Suprapubic skin (tissue), 3 donors: Measurements from ENCODE around the gene IARS2.

Experiments
- EP300 ChIP-seq: sonication (generic); formaldehyde crosslinking; IDR thresholded peaks from one replicate; pipeline ENCODE4 v1.6.1; 2017; ENCODE audit warnings: antibody characterized with exemption
- POLR2A ChIP-seq, 2 donors: fragments of 450-650 bp; IDR thresholded peaks; one replicate each; pipeline ENCODE4 v1.6.1; 2017; ENCODE audit warnings: antibody characterized with exemption in 2 of 2, mild to moderate bottlenecking in 2 of 2, moderate library complexity in 2 of 2
- TF ChIP-seq, protein P1 (sequence below), 2 donors: fragments of 200-600 bp in 1 of 2; fragments of 450-650 bp in 1 of 2; sonication (generic) in 1 of 2; IDR thresholded peaks; one replicate each; pipeline ENCODE4 v1.5.1; 2016 to 2019; ENCODE audit warnings: antibody characterized with exemption in 2 of 2, mild to moderate bottlenecking in 1 of 2, moderate library complexity in 1 of 2

DNA sequence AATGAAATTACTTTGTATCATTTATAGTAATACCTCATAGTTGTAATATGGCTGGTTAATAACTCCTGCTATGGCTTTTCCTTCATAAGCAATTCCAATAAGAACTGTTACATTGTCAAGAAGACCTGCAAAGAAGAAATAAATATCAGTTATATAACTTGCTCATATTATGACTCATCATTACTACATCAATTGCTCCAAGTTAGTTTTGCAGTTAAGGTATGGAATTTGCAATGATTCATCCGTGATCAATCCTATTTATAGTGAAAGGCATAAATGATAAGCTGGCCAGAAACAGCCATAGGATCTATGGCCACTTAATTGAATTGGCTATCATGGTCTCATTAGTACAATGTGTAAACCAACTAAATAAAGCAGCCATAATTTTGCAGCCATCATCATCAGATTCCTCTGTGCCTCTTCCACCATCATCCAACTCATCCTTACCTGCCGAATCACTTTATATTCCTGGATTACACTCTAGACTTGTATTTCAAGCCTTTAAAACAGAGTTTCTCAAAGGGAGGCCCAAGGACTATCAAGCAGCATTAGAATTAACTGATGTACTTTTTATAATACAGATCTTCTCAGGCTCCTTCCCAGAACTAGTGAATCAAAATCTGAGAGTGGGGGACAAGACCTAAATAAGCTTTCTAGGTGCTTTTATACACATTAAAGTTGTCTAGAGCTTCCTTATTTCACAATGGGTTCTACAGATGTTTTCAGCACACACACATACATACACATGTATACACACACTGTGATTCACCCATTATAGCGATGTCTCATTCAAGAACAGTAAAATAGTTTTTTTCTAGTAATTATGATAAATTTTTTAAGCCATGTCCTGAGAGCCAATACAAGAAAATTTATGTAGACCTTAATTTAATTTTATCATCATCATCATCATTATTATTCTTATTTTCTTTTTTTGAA lies 26.4 kb upstream of the IARS2 start:
- TF ChIP-seq POLR2A (IDR thresholded peaks at IDR 0.05) (no peak), EP300 (no peak)
- TF ChIP-seq, protein P1, sequence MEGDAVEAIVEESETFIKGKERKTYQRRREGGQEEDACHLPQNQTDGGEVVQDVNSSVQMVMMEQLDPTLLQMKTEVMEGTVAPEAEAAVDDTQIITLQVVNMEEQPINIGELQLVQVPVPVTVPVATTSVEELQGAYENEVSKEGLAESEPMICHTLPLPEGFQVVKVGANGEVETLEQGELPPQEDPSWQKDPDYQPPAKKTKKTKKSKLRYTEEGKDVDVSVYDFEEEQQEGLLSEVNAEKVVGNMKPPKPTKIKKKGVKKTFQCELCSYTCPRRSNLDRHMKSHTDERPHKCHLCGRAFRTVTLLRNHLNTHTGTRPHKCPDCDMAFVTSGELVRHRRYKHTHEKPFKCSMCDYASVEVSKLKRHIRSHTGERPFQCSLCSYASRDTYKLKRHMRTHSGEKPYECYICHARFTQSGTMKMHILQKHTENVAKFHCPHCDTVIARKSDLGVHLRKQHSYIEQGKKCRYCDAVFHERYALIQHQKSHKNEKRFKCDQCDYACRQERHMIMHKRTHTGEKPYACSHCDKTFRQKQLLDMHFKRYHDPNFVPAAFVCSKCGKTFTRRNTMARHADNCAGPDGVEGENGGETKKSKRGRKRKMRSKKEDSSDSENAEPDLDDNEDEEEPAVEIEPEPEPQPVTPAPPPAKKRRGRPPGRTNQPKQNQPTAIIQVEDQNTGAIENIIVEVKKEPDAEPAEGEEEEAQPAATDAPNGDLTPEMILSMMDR (IDR thresholded peaks at IDR 0.05): no peak
